H54 (cell line): Measurements from ENCODE around the gene CMIP.
"Not testable (repeated sequence)": the region's sequence is repeated elsewhere in the genome, so short reads cannot be mapped to it uniquely, and the experiment has no call there.

Source experiments
- DNase-seq: peaks from one replicate; pipeline ENCODE4 v3.0.0; 2011; ENCODE audit warnings: low spot score, mixed read lengths; ENCODE audit not compliant: insufficient read length
- FAIRE-seq: peaks from 3 replicates; lab custom pipeline; 2011; peaks lifted over from hg19 to GRCh38; lab: Jason Lieb, UNC
- POLR2A ChIP-seq: IDR thresholded peaks from 2 replicates; pipeline ENCODE4 v1.6.1; 2011; ENCODE audit warnings: low read depth, mild to moderate bottlenecking, low read length

The CMIP gene

DNA sequence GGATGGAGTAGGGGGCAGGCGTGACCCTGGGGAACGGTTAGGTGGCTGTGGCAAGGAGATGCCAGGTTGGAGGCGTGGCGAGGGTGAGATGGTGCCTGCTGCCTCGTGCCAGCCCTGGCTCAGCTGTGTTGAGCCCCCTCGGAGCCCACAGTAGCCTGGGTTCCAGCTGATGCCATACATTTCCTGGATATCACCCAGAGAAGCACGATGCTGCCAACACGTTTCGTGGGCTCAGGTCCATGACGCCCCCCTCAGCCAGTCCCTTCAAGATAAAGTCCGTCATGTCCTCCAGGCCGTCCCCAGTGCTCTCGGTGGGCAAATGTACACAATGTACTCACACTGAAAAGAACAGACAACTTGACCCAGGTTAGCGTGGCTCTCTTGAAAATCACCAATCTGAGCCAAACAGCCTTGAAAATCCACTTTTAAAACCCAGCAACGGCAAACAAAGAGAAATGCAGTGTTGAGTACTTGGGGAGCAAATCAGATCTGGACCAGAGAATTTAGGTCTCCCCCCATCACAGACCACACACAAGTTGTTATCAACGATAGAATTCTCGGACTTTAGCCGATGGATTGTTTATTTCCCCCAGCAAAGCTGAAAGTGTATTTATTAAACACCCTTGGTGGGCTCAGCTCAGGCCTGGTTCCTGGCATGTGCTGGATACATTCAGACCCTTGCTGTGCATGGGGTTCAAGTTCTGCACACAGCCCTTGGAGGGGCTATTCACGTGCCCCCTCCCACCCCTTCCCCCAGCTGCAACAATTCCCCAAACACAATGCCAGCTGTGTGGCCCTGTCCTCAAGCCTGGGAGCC, 231.7 kb downstream of the CMIP start:
- FAIRE-seq (no peak), DNase-seq (no peak)
- TF ChIP-seq POLR2A: no peak

- DNase-seq (no peak), FAIRE-seq (no peak)
- TF ChIP-seq POLR2A: no peak
These were observed 232.5 kb downstream of the CMIP start for GRCh38 chr16:81676883-81677737.

- no peak for DNase-seq
- no peak for TF ChIP-seq POLR2A
- FAIRE-seq: no peak
These were observed 233.9 kb downstream of the CMIP start for GRCh38 chr16:81678326-81679095.

DNA sequence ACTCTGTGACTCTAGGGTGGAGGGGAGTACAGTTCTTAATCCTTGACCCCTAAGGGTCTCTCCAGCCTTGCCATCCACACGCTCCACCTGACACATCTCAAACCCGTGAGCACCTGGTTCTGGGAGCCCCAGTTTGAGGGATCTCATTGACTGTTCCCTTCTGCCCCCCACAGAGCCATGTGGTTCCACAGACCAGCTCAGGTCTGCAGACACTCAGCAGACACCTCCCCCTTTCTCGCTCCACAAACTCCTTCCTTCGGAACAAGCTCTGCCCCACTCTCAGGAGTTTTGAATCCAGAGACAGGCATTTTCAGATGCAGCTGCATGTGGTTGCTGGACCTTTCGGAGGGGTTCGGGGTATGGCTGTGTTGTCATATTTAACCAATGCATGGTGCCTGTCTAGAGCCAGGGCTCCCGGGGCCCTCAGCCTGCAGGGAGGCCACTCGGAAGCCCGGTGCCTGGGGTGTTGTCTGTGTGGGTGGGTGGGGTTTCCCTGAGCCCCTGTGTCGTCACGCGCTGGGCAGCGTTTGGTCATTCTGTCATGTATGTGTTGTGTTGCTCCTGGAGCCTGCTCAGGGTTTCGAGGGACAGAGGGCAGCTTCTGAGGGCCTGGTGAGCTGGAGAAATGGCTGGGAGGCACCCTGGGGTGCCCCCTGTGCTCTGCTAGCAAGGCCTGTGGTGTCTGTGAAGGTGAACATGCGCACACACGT, 235.3 kb downstream of the CMIP start:
- FAIRE-seq: no peak
- TF ChIP-seq POLR2A: no peak
- DNase-seq: no peak

DNA sequence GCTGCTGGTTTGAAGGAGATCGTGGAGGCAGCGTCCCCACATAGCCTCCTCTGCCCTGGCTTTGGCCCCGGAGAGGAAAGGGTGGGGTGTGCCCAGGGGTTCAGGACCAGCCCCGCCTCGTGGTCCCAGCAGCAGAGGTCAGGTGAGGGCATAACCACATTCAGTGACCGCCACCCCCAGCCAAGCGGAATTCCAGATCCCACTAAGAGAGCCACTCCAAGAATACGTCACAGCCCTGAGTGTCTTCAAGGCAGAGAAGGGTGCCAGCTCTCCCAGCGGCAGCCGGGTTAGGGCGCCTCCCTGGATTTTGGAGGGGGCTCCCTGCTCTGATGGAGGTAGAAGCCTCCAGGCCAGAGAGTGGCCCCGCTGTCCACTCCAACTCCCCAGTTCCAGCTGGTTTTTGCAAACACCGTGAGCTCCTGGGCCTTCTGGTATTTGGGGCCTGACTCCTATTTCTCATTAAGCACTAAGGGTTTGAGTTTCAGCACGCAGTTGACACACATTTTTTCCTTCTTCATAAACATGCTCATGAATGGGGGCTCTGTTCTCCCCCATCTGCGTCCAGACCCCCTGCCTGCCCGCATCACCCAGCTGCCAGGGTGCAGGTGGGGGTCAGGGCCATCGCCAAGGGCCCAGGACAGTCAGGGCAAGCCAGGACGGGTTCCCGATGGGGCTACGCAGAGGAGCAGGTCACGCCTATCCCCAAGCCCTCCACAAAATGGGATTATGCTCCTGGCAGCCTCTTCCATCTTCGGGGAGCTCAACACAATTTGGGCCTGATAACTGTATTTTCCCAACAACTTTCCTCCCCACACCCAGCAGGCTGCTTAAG, 236.1 kb downstream of the CMIP start:
- DNase-seq (no peak), FAIRE-seq (no peak)
- TF ChIP-seq POLR2A: no peak

- DNase-seq: no peak
- no peak for TF ChIP-seq POLR2A
- no peak for FAIRE-seq
These were observed 236.7 kb downstream of the CMIP start for GRCh38 chr16:81681311-81681710.

GRCh38 chr16:81684242-81684837, 239.7 kb downstream of the CMIP start:
- FAIRE-seq (no peak), DNase-seq (no peak)
- no peak for TF ChIP-seq POLR2A

- FAIRE-seq (no peak), DNase-seq (no peak)
- TF ChIP-seq POLR2A: no peak
These were observed 240.3 kb downstream of the CMIP start for GRCh38 chr16:81684901-81685300.

DNA sequence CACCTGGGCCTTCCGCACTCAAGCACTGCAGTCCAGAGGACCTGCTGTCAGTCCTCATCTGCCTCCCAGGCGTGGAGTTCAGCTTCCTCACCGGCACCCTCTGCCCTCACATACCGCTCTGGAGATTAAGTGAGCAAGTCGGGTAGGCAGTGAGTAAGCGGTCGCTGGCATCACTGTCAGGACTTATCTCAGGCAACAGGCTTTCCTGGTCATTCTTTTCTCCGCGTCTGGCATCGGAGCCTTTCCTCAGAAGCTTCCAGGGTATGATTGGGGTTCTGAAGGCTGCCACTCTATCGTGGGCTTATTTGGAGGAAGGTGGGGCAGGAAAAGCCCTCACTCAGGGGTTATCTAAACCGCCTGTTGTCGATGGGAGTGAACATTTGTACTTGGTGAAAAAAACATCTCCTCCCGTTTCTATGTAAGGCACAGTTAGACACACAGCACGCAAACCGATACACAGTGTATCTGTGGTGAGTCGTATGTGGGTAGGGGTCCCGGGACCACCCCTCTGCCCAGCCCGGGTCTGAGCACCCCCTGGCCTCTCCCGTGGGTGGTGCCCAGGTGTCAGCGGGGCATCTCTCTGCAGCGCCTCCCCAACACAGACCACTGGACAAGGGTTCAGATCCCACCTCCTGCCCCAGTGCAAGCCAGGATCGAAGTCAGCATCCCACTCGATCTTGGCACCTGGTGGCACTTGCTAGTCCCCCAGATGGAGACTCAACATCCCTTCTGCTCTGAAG, 242.0 kb downstream of the CMIP start:
- FAIRE-seq (no peak), DNase-seq (no peak)
- no peak for TF ChIP-seq POLR2A

GRCh38 chr16:81687131-81687456, 242.5 kb downstream of the CMIP start:
- no peak for FAIRE-seq
- DNase-seq: no peak
- no peak for TF ChIP-seq POLR2A

- no peak for DNase-seq
- no peak for FAIRE-seq
- TF ChIP-seq POLR2A: no peak
These were observed 243.6 kb downstream of the CMIP start for GRCh38 chr16:81688182-81688581.

- DNase-seq, FAIRE-seq: not testable (repeated sequence)
These were observed 244.2 kb downstream of the CMIP start for GRCh38 chr16:81688839-81689238.
